H1 (cell line): Measurements from ENCODE around the gene KMT5C. TPM values are rescaled to one million over a fixed set of nuclear protein-coding genes. Genes with fewer than 3 reads are reported as not detected.
"Not testable (repeated sequence)": the region's sequence is repeated elsewhere in the genome, so short reads cannot be mapped to it uniquely, and the experiment has no call there.

Experiments used
- CTCF ChIA-PET: fragments of 300-600 bp; sonication (Branson Sonifier 250); formaldehyde crosslinking; loops from one replicate; lab custom pipeline; 2021; ENCODE audit not compliant: partially characterized antibody; lab: Charles Lee
- POLR2A ChIA-PET: fragments of 300-600 bp; sonication (Branson Sonifier 250); formaldehyde crosslinking; loops from one replicate; lab custom pipeline; 2021; ENCODE audit warnings: inconsistent platforms; ENCODE audit not compliant: partially characterized antibody; lab: Charles Lee
- DNase-seq, 2 experiments: peaks; one replicate each; pipeline versions ENCODE4 v3.0.0 to v3.0.0-alpha.2; 2010 to 2022; ENCODE audit warnings: low spot score in 2 of 2, low read depth in 1 of 2, mixed read lengths in 1 of 2
- FAIRE-seq: peaks from 2 replicates; lab custom pipeline; 2011; peaks lifted over from hg19 to GRCh38; lab: Jason Lieb, UNC
- H2AFZ ChIP-seq: 2 replicates; pipeline ENCODE4 v1.8.1; 2012; ENCODE audit warnings: low read length, inconsistent platforms
- H2AK5ac ChIP-seq: 2 replicates; pipeline ENCODE4 v1.6.1; 2013; ENCODE audit warnings: low read depth, low read length
- H2BK120ac ChIP-seq: replicated peaks from 2 replicates; pipeline ENCODE3; 2013; ENCODE audit warnings: low read depth, low read length, inconsistent platforms
- H2BK12ac ChIP-seq: 2 replicates; pipeline ENCODE4 v1.6.1; 2013; ENCODE audit warnings: low read depth, low read length
- H2BK15ac ChIP-seq: 2 replicates; pipeline ENCODE4 v1.6.1; 2013; ENCODE audit warnings: low read length
- H2BK20ac ChIP-seq: 2 replicates; pipeline ENCODE4 v1.6.1; 2013; ENCODE audit warnings: low read length
- H2BK5ac ChIP-seq: 2 replicates; pipeline ENCODE4 v1.6.1; 2013; ENCODE audit warnings: low read depth, low read length
- H3K14ac ChIP-seq: 2 replicates; pipeline ENCODE4 v1.6.1; 2013; ENCODE audit warnings: inconsistent platforms; ENCODE audit not compliant: insufficient read length
- H3K18ac ChIP-seq: 2 replicates; pipeline ENCODE4 v1.6.1; 2013; ENCODE audit warnings: low read length; ENCODE audit errors: extremely low read depth
- H3K23ac ChIP-seq: 2 replicates; pipeline ENCODE4 v1.6.1; 2013; ENCODE audit warnings: inconsistent platforms; ENCODE audit not compliant: insufficient read length
- H3K23me2 ChIP-seq: 2 replicates; pipeline ENCODE4 v1.6.1; 2013; ENCODE audit warnings: low read depth, low read length
- H3K27ac ChIP-seq: 2 replicates; pipeline ENCODE4 v1.6.1; 2011; ENCODE audit warnings: low read depth, low read length, inconsistent platforms
- H3K27me3 ChIP-seq, 4 experiments: replicated peaks in 1 of 4; 1 replicate in 1 of 4; 2 replicates in 3 of 4; pipeline versions ENCODE4 v1.6.1 to v1.8.1; 2011 to 2013; ENCODE audit warnings: low read length in 3 of 4, mild to moderate bottlenecking in 3 of 4, inconsistent platforms in 2 of 4, mixed read lengths in 2 of 4, moderate library complexity in 1 of 4; ENCODE audit not compliant: control insufficient read depth in 3 of 4, insufficient read depth in 3 of 4; ENCODE audit errors: extremely low read depth in 1 of 4
- H3K36me3 ChIP-seq, 4 experiments: 2 replicates each; pipeline versions ENCODE4 v1.6.1 to v1.8.1; 2011 to 2013; ENCODE audit warnings: mild to moderate bottlenecking in 4 of 4, low read length in 3 of 4, moderate library complexity in 2 of 4, control low read depth in 1 of 4, inconsistent platforms in 1 of 4; ENCODE audit not compliant: insufficient read depth in 4 of 4, control insufficient read depth in 2 of 4
- H3K4ac ChIP-seq: replicated peaks from 2 replicates; pipeline ENCODE3; 2013; ENCODE audit warnings: low read length, low read depth, mixed read lengths, inconsistent platforms; ENCODE audit not compliant: insufficient read length
- H3K4me1 ChIP-seq, 4 experiments: replicated peaks in 1 of 4; 1 replicate in 1 of 4; 2 replicates in 3 of 4; pipeline versions ENCODE4 v1.6.1 to v1.8.1; 2011 to 2013; ENCODE audit warnings: low read length in 3 of 4, inconsistent platforms in 2 of 4, mixed read lengths in 1 of 4; ENCODE audit not compliant: insufficient read depth in 4 of 4, control insufficient read depth in 3 of 4
- H3K4me2 ChIP-seq, 2 experiments: 2 replicates each; pipeline versions ENCODE4 v1.6.1 to v1.8.1; 2011 to 2013; ENCODE audit warnings: low read depth in 2 of 2, low read length in 2 of 2, control low read depth in 1 of 2, inconsistent platforms in 1 of 2, mild to moderate bottlenecking in 1 of 2; ENCODE audit not compliant: insufficient read depth in 1 of 2
- H3K4me3 ChIP-seq, 4 experiments: fragments of 200-600, 300-600 bp in 1 of 4; sonication (generic), shearing (Covaris generic), sonication (Bioruptor Twin) in 1 of 4; 2 replicates each; pipeline versions ENCODE4 v1.5.1 to v1.8.1; 2011 to 2016; ENCODE audit warnings: low read length in 4 of 4, low read depth in 3 of 4, control low read depth in 2 of 4, inconsistent platforms in 2 of 4, mild to moderate bottlenecking in 2 of 4, mixed read lengths in 1 of 4, moderate library complexity in 1 of 4; ENCODE audit not compliant: insufficient read depth in 2 of 4; ENCODE audit errors: extremely low read depth in 1 of 4
- H3K56ac ChIP-seq: replicated peaks from 2 replicates; pipeline ENCODE3; 2013; ENCODE audit warnings: low read depth, mild to moderate bottlenecking, mixed read lengths, low read length, inconsistent platforms; ENCODE audit not compliant: insufficient read length
- H3K79me1 ChIP-seq: 2 replicates; pipeline ENCODE4 v1.6.1; 2013; ENCODE audit warnings: low read depth, low read length, control low read depth
- H3K79me2 ChIP-seq, 2 experiments: 2 replicates each; pipeline versions ENCODE4 v1.6.1 to v1.8.1; 2012 to 2013; ENCODE audit warnings: low read length in 2 of 2, mild to moderate bottlenecking in 2 of 2, inconsistent platforms in 1 of 2; ENCODE audit not compliant: insufficient read depth in 2 of 2, control insufficient read depth in 1 of 2
- H3K9ac ChIP-seq, 4 experiments: replicated peaks in 1 of 4; 1 replicate in 1 of 4; 2 replicates in 3 of 4; pipeline versions ENCODE4 v1.6.1 to v1.8.1; 2011 to 2013; ENCODE audit warnings: low read depth in 3 of 4, low read length in 3 of 4, control low read depth in 2 of 4, mild to moderate bottlenecking in 2 of 4, moderate library complexity in 2 of 4, inconsistent platforms in 1 of 4; ENCODE audit errors: extremely low read depth in 1 of 4
- H3K9me3 ChIP-seq, 2 experiments: 2 replicates each; pipeline versions ENCODE4 v1.6.1 to v1.8.1; 2012 to 2013; ENCODE audit warnings: mild to moderate bottlenecking in 2 of 2, moderate library complexity in 2 of 2, control low read depth in 1 of 2, inconsistent platforms in 1 of 2, low read depth in 1 of 2, low read length in 1 of 2, mixed read lengths in 1 of 2; ENCODE audit not compliant: insufficient read depth in 2 of 2
- H4K20me1 ChIP-seq, 2 experiments: replicated peaks in 1 of 2; 2 replicates each; pipeline versions ENCODE3 to v1.8.1; 2011 to 2013; ENCODE audit warnings: inconsistent platforms in 2 of 2, low read length in 2 of 2, mild to moderate bottlenecking in 1 of 2; ENCODE audit not compliant: insufficient read depth in 2 of 2, control insufficient read depth in 1 of 2
- H4K5ac ChIP-seq: 2 replicates; pipeline ENCODE4 v1.6.1; 2013; ENCODE audit warnings: low read length, low read depth, mixed read lengths, inconsistent platforms; ENCODE audit not compliant: insufficient read length
- H4K8ac ChIP-seq: 2 replicates; pipeline ENCODE4 v1.8.0; 2013; ENCODE audit warnings: mild to moderate bottlenecking, moderate library complexity, low read length, inconsistent platforms; ENCODE audit not compliant: insufficient read depth; ENCODE audit errors: extremely low read depth
- H4K91ac ChIP-seq: replicated peaks from 2 replicates; pipeline ENCODE3; 2013; ENCODE audit warnings: low read length, mixed read lengths, inconsistent platforms; ENCODE audit not compliant: insufficient read length
- RFX5 ChIP-seq: IDR thresholded peaks from 2 replicates; pipeline ENCODE4 v1.6.1; 2011; ENCODE audit warnings: low read depth, low read length, improper control_type of control experiment, borderline replicate concordance
- WGBS, 2 experiments: shearing (Covaris generic) in 1 of 2; methylation state at CpG; one replicate each; pipeline versions ENCODE4 v1.1.6 to v1.1.7; 2013 to 2015; ENCODE audit warnings: low lambda C conversion rate in 2 of 2, mixed read lengths in 2 of 2, inconsistent platforms in 1 of 2, low coverage in 1 of 2, missing lambda C conversion rate in 1 of 2; ENCODE audit not compliant: insufficient replicate concordance in 2 of 2, insufficient coverage in 1 of 2, insufficient read length in 1 of 2; ENCODE audit errors: extremely low coverage in 1 of 2, missing lambda C conversion rate in 1 of 2; 5-methylcytosine and 5-hydroxymethylcytosine counted together
- polyA plus RNA-seq, 7 experiments: library from polyadenylated mRNA; depleted of rRNA in 3 of 7; stranded (reverse) in 5 of 7; unstranded in 2 of 7; fragments of >200 nt in 5 of 7; fragments of 200-250 nt in 2 of 7; gene quantifications; 1 replicate in 5 of 7; 2 replicates in 1 of 7; 4 replicates in 1 of 7; pipeline versions ENCODE4 v1.2.1 to v1.2.3, GENCODE V29; 2011 to 2013; ENCODE audit warnings: missing spikeins in 2 of 7, mixed read lengths in 2 of 7
- total RNA-seq: library from RNA; stranded (reverse); fragmentation: NEBNext Ultra II Directional; extraction: Animal tissue kit (Norgen Biotek cat#: 25700); gene quantifications from 2 replicates; pipeline ENCODE4 v1.2.1, GENCODE V29; 2021

The KMT5C gene
- total and polyA plus RNA-seq, 2 of the 8 experiments (the other 6 are each of a cell fraction or from before 2014, with no cell fraction given), result 24.9 to 31.5 TPM

GRCh38 chr19:55328774-55329318 is 10.8 kb upstream of the KMT5C start:
- H2AFZ ChIP-seq, FAIRE-seq, H4K20me1 ChIP-seq, H4K5ac ChIP-seq, H3K9ac ChIP-seq, H3K4me3 ChIP-seq, H2BK15ac ChIP-seq, H3K4me2 ChIP-seq, H3K23ac ChIP-seq, H3K79me2 ChIP-seq, H2BK20ac ChIP-seq, H4K8ac ChIP-seq, H3K23me2 ChIP-seq, DNase-seq, H2BK5ac ChIP-seq, H3K79me1 ChIP-seq, H3K36me3 ChIP-seq, H3K4me1 ChIP-seq, H3K56ac ChIP-seq, H3K27ac ChIP-seq, CTCF ChIA-PET, H4K91ac ChIP-seq, H3K27me3 ChIP-seq, H3K9me3 ChIP-seq, H3K4ac ChIP-seq, H2BK120ac ChIP-seq, H2BK12ac ChIP-seq, H3K14ac ChIP-seq, H3K18ac ChIP-seq, H2AK5ac ChIP-seq: not testable (repeated sequence)
- 95% methylated on average over 4 of the region's 4 CpGs; no CpG with 5 or more reads in 1 of the 2 experiments for WGBS, 2 experiments
- POLR2A ChIA-PET, result interaction anchor here (0.7 to 2.1 kb wide), 3 partner anchors 17 to 79 kb away, joined by 3 to 5 read pairs (median 3); partner anchors contain the start of gene UBE2S
- peak; percentile 45; the same call in 1 of the 2 replicates for TF ChIP-seq RFX5

GRCh38 chr19:55329791-55330190 is 9.9 kb upstream of the KMT5C start:
- H3K9me3 ChIP-seq, H3K23ac ChIP-seq, H3K56ac ChIP-seq, DNase-seq, H3K4me2 ChIP-seq, H3K4me1 ChIP-seq, H3K27ac ChIP-seq, H4K8ac ChIP-seq, H2BK15ac ChIP-seq, H3K9ac ChIP-seq, H2BK5ac ChIP-seq, H2BK20ac ChIP-seq, H4K91ac ChIP-seq, H3K4me3 ChIP-seq, H3K14ac ChIP-seq, H4K5ac ChIP-seq, CTCF ChIA-PET, H2BK12ac ChIP-seq, H2AK5ac ChIP-seq, H3K27me3 ChIP-seq, H3K36me3 ChIP-seq, H3K18ac ChIP-seq, H3K23me2 ChIP-seq, H3K79me1 ChIP-seq, FAIRE-seq, H2AFZ ChIP-seq, H3K79me2 ChIP-seq, H4K20me1 ChIP-seq, H3K4ac ChIP-seq, H2BK120ac ChIP-seq: not testable (repeated sequence)
- 96% methylated on average over 6 of the region's 6 CpGs; no CpG with 5 or more reads in 1 of the 2 experiments for WGBS, 2 experiments
- POLR2A ChIA-PET, result interaction anchor here (1.4 to 2.1 kb wide), 2 partner anchors 10 to 17 kb away, joined by 5 to 6 read pairs; partner anchors contain the start of gene KMT5C
